Measurements from ENCODE around the gene EEA1.

EEA1 gene

DNA sequence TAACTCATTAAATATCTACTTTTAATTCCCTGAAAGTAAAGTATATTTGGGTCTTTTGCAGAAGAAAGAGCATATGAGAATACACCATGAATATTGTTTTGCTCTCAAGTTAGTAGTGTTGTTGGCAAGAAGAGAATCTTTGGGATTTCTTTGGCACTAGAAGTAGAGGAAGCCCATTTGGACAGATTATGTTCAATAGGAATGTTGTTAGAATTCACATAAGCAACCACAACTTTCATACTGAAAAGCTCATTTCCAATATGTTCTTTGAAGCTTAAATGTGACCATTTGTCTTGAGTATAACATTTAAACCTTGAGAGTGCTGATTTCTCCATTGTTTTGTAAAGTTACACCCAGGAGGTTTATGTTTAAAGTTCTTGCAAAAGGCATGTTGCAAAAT lies 188.7 kb downstream of the EEA1 start:
- no peak for DNase-seq

- no peak for DNase-seq
Measured at GRCh38 chr12:92739113-92739512, 190.0 kb downstream of the EEA1 start.

DNA sequence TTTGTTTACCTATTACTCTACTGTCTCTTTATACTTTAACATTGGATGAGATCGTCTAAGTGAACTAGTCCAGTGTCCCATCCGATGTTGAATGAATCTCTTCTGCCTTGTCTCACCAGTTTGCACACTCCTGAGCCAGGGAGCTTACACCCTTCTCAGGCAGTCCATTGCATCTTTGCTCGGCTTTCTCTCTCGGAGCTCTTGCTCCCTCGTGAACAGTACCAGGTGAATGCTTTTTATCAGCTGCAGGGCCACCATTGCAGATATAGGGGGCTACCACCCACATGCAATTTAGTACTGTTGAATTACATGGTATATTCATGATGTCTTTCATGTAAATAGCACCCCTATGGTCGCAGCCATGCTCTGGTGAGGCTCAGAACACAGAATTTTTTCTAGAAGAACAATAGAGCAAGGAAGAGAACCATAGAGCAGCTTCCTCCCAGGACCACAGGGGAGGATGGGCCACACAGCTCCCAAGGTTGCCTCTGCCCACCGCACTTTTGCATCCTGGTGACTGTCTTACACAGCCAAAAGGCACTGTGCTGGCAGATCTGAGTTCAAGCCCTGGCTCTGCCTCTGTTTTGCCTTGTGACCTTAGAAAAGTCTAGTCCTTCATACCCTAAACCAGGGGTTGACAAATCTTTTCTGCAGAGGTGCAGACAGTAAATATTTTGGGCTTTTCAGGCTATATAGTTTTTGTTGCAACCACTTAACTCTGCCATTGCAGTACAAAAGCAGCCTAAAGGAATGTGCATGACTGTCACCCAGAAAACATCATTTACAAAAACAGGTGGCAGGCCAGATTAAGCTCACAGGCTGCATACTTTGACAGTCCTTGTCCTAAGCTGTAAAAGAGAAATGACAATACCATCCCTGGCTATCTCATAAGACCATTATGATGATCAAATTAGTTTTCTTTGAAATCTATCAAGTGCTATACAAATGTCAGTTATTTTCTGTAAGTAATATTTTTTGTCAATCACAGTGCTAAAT lies 190.9 kb downstream of the EEA1 start:
- DNase-seq = no peak

DNA sequence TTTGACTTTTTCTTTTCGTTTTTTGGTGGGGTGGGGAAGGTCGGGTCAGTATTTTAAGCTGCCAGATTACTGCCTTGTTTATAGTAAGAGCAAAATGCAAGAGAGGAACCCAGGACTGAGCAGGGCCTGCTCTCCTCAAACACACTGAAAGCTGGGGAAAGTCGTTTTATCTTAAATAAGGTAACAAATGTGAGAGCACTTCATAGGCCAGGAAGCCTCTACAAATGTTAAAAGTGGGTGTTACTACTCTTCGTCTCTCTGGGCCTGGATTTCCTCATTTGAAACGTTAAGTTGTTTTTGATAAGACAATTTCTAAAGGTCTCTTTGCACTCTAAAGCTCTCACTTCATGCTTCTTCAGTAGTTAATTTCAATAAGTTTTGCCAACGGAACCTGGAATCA lies 192.5 kb downstream of the EEA1 start:
- DNase-seq = no peak

DNA sequence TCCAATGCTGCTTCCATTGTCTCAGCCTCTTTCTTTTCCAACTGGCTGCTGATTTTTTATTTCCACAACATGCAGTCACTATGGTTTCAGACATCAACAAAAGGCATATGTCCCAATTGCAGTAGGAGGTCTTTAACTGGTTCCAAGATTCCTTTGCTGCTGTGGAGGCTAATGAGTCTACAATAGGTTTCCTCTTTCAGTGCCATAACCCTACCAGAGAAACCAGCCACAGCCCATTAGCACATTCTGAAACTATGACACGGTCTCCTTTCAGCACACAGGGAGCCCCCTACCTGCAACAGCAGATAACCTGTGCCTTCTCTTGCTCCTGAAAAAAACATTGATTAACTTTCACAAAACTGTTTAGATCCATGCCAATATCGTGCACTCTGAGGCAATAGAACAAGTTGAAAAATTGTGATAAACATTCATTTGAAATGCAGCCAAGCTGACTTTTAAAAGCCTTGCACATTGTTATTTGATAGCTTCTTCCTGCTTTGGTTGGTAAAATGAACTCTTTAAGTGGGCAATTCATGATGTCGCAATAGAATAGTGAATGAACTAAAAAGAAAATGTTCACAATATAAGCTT lies 193.9 kb downstream of the EEA1 start:
- no peak for DNase-seq

DNA sequence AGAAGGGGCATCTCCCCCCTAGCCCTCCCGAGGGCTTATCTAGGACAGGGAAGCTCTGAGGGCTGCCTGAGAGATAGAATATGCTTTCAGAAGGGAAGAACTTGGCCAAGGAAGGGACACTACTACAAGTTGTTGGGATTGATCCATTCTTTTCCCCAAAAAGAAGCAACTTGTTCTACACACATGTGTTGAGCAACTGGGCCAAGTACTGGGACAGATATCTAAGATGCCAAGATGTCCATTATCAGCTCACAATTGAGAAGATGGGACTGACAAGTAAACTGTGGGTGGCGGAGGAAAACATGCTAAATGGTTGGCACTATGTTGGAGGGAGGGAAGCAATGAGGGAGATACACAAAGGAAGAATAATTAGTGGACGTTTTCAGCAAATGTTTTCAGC lies 195.4 kb downstream of the EEA1 start:
- DNase-seq = no peak

GRCh38 chr12:92733181-92733580 lies 195.9 kb downstream of the EEA1 start:
- DNase-seq = no peak

GRCh38 chr12:92732716-92733115 lies 196.4 kb downstream of the EEA1 start:
- DNase-seq = no peak

GRCh38 chr12:92732216-92732615 lies 196.9 kb downstream of the EEA1 start:
- no peak for DNase-seq

GRCh38 chr12:92730758-92731157 lies 198.3 kb downstream of the EEA1 start:
- DNase-seq = no peak

DNA sequence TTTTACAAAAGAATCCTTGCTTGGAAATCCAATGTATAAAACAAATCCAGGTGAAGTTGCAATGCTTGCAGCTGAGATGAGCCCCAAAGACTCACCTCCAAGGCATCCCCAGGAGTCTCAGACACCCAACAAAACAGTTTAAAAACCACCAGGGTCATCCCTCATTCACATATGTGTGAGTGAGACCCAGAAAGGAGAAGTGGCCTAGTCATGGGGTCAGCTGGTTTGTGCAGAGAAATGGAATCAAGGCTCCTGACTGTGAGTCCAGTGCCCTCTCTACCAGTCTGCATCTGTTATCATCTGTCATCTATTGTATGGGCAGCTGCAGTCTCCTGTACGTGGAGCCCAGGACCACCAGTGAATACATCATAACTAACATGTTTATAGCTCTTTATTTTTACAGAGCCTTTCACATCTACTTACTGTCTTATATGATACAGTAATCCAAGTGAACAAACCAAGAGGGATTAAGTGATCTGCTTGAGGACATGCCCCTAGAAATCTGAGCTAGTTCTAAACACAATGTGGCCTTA lies 199.3 kb downstream of the EEA1 start:
- DNase-seq = no peak

DNA sequence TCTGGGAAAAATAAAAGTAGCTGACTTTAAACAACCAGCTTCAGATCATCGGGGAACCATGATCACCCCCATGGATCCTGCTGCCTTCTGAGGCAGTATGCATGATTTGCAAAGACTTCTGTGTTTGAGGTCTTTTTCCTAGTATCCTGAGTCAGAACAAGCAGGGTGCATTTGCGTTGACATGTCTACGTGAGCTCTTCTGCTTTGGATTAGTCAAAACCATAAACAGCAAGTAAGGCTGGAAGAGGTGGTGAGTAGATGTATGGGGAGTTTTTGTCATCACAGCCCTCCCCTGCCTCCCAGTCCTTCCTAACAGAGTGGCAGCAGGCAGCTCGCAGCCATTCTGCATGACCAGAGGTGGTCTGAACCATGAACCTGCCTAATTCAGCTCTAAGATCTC lies 202.2 kb downstream of the EEA1 start:
- DNase-seq = no peak

DNA sequence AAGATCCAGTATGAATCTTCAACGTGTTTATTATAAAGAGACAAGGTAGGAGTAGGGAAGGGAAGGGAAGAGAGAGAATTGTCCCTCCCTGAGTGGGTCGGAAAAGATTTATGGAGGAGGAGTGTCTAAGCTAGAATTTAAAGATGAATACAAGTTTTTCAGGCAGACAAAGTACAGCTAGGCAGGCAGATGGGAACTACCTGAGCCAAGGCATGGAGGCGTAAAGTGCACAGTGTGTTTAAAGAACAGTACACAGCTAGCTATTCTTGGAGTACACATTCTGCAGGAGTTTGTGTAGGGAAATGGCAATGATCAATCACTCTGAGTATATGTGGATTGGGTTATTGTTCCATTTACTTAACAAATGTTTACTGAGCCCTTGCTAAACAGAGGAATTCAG lies 206.2 kb downstream of the EEA1 start:
- no peak for DNase-seq

- DNase-seq = peak in 1 of 2 experiments; percentile 32
Measured at GRCh38 chr12:92721656-92722055, 207.4 kb downstream of the EEA1 start.

GRCh38 chr12:92721130-92721529 lies 208.0 kb downstream of the EEA1 start:
- DNase-seq = no peak
